GM12878 (cell line): Measurements from ENCODE around the gene TNRC18. TPM values are rescaled to one million over a fixed set of nuclear protein-coding genes. Genes with fewer than 3 reads are reported as not detected.
A peak's percentile ranks its signal among the peaks of the same experiment; 100 is the strongest.

Experiments
- ATAC-seq: fragments of 200-7000 bp; cut with Tn5 transposase; 3 replicates; pipeline ENCODE4 v1.9.1; 2020; ENCODE audit warnings: mild to moderate bottlenecking, moderate library complexity
- BruUV-seq: library from RNA; stranded (reverse); fragments of 400-500 nt; replicated peaks from 2 replicates; lab custom pipeline; 2021; lab: Mats Ljungman, UMichigan
- CTCF ChIA-PET: fragments of 300-600 bp; sonication (Branson Sonifier 250); formaldehyde crosslinking; extraction: SDS; loops from one replicate; lab custom pipeline; 2021; ENCODE audit warnings: inconsistent platforms; lab: Yijun Ruan, JAX
- POLR2A ChIA-PET: fragments of 350-600 bp; formaldehyde crosslinking; extraction: SDS; loops from one replicate; lab custom pipeline; 2021; ENCODE audit warnings: inconsistent platforms; lab: Charles Lee
- RAD21 ChIA-PET: fragments of 300-600 bp; sonication (Branson Sonifier 250); formaldehyde crosslinking; loops from one replicate; lab custom pipeline; 2023; ENCODE audit warnings: antibody characterized with exemption; ENCODE audit not compliant: unreplicated experiment; lab: Charles Lee
- SMC1A ChIA-PET: fragments of 300-600 bp; sonication (Branson Sonifier 250); formaldehyde crosslinking; loops from one replicate; lab custom pipeline; 2023; ENCODE audit not compliant: unreplicated experiment, uncharacterized antibody; lab: Charles Lee
- DNase-seq: peaks from one replicate; pipeline ENCODE4 v3.0.0-alpha.2; 2011; ENCODE audit warnings: low read depth, low spot score
- FAIRE-seq: peaks from 3 replicates; lab custom pipeline; 2011; peaks lifted over from hg19 to GRCh38; lab: Jason Lieb, UNC
- H2AFZ ChIP-seq: 2 replicates; pipeline ENCODE4 v1.6.0; 2011; ENCODE audit warnings: low read depth, low read length, control low read depth; ENCODE audit not compliant: control insufficient read depth
- H3K27ac ChIP-seq: 2 replicates; pipeline ENCODE4 v1.5.1; 2011; ENCODE audit warnings: control low read depth; ENCODE audit not compliant: control insufficient read depth, insufficient read depth
- H3K27me3 ChIP-seq, 2 experiments: replicated peaks in 1 of 2; 2 replicates each; pipeline versions ENCODE4 v1.6.0 to v1.6.1; 2011; ENCODE audit warnings: low read length in 1 of 2; ENCODE audit not compliant: control insufficient read depth in 2 of 2, insufficient read depth in 2 of 2
- H3K36me3 ChIP-seq, 2 experiments: 2 replicates each; pipeline ENCODE4 v1.5.1; 2011; ENCODE audit warnings: low read length in 1 of 2; ENCODE audit not compliant: control insufficient read depth in 2 of 2, insufficient read depth in 2 of 2
- H3K4me1 ChIP-seq: 2 replicates; pipeline ENCODE4 v1.6.1; 2011; ENCODE audit warnings: mild to moderate bottlenecking, low read length, moderate library complexity, mixed read lengths; ENCODE audit not compliant: control insufficient read depth, insufficient read depth
- H3K4me2 ChIP-seq: 2 replicates; pipeline ENCODE4 v1.6.0; 2011; ENCODE audit warnings: control low read depth; ENCODE audit not compliant: control insufficient read depth, insufficient read depth
- H3K4me3 ChIP-seq: fragments of 200-600 bp; sonication (generic); 2 replicates; pipeline ENCODE4 v1.5.1; 2016
- H3K79me2 ChIP-seq: 2 replicates; pipeline ENCODE4 v1.6.0; 2011; ENCODE audit warnings: low read length; ENCODE audit not compliant: control insufficient read depth, insufficient read depth
- H3K9ac ChIP-seq: 2 replicates; pipeline ENCODE4 v1.8.0; 2011; ENCODE audit warnings: low read length, control low read depth, mixed read lengths; ENCODE audit not compliant: control insufficient read depth, insufficient read depth
- H3K9me3 ChIP-seq: replicated peaks from 3 replicates; pipeline ENCODE4 v1.5.1; 2011; ENCODE audit warnings: mild to moderate bottlenecking, low read length; ENCODE audit not compliant: control insufficient read depth, insufficient read depth
- H4K20me1 ChIP-seq: 2 replicates; pipeline ENCODE4 v1.6.0; 2011; ENCODE audit not compliant: control insufficient read depth, insufficient read depth
- ATF3 ChIP-seq: IDR thresholded peaks from 2 replicates; pipeline ENCODE4 v1.6.1; 2011; ENCODE audit warnings: low read depth, mild to moderate bottlenecking, low read length, moderate library complexity, borderline replicate concordance; ENCODE audit errors: extremely low read depth
- BHLHE40 ChIP-seq, 2 experiments: fragments of 450-650 bp in 1 of 2; IDR thresholded peaks; 2 replicates each; pipeline ENCODE4 v1.6.1; 2011 to 2017; ENCODE audit warnings: low read depth in 2 of 2, borderline replicate concordance in 1 of 2, improper control_type of control experiment in 1 of 2, low read length in 1 of 2, mild to moderate bottlenecking in 1 of 2
- CBFB ChIP-seq: IDR thresholded peaks from 2 replicates; pipeline ENCODE4 v1.6.1; 2016; ENCODE audit warnings: antibody characterized with exemption, low read depth
- CHD2 ChIP-seq: IDR thresholded peaks from 2 replicates; pipeline ENCODE4 v1.6.1; 2011; ENCODE audit warnings: low read depth, low read length, improper control_type of control experiment, borderline replicate concordance
- CREB1 ChIP-seq: IDR thresholded peaks from 2 replicates; pipeline ENCODE4 v1.6.1; 2012; ENCODE audit warnings: low read depth, mild to moderate bottlenecking, inconsistent platforms
- CREM ChIP-seq: IDR thresholded peaks from 2 replicates; pipeline ENCODE4 v1.6.1; 2014; ENCODE audit warnings: antibody characterized with exemption, low read depth
- DPF2 ChIP-seq: fragments of 450-650 bp; IDR thresholded peaks from 2 replicates; pipeline ENCODE4 v1.6.1; 2017; ENCODE audit warnings: mild to moderate bottlenecking
- E2F8 ChIP-seq: fragments of 450-650 bp; IDR thresholded peaks from 2 replicates; pipeline ENCODE4 v1.6.1; 2018; ENCODE audit warnings: mild to moderate bottlenecking, low read depth, moderate library complexity; ENCODE audit not compliant: partially characterized antibody
- HDGF ChIP-seq: fragments of 450-650 bp; IDR thresholded peaks from 2 replicates; pipeline ENCODE4 v1.6.1; 2016; ENCODE audit warnings: antibody characterized with exemption
- NBN ChIP-seq: fragments of 450-650 bp; IDR thresholded peaks from 2 replicates; pipeline ENCODE4 v1.6.1; 2016
- RBBP5 ChIP-seq: fragments of 200-600 bp; sonication (generic); conservative IDR thresholded peaks from 2 replicates; pipeline ENCODE4 v1.6.1; 2016
- SPI1 ChIP-seq: IDR thresholded peaks from 2 replicates; pipeline ENCODE4 v1.6.1; 2011; ENCODE audit warnings: low read depth, mild to moderate bottlenecking, low read length, moderate library complexity, borderline replicate concordance; ENCODE audit not compliant: insufficient read depth
- TCF12 ChIP-seq: IDR thresholded peaks from 2 replicates; pipeline ENCODE4 v1.6.1; 2011; ENCODE audit warnings: low read depth, mild to moderate bottlenecking, low read length
- YY1 ChIP-seq: IDR thresholded peaks from 2 replicates; pipeline ENCODE4 v1.6.1; 2011; ENCODE audit warnings: low read depth, mild to moderate bottlenecking, low read length
- ZNF687 ChIP-seq: fragments of 450-650 bp; IDR thresholded peaks from 2 replicates; pipeline ENCODE4 v1.6.1; 2017; ENCODE audit warnings: mild to moderate bottlenecking, moderate library complexity
- ZSCAN29 ChIP-seq: fragments of 450-650 bp; IDR thresholded peaks from 2 replicates; pipeline ENCODE4 v1.6.1; 2017; ENCODE audit warnings: mild to moderate bottlenecking, moderate library complexity
- WGBS: methylation state at CpG from one replicate; pipeline ENCODE4 v1.1.6; 2016; ENCODE audit warnings: low lambda C conversion rate; ENCODE audit not compliant: insufficient replicate concordance, insufficient coverage; ENCODE audit errors: missing lambda C conversion rate; 5-methylcytosine and 5-hydroxymethylcytosine counted together
- in situ Hi-C: fragments of 300-500 bp; cut with MboI; formaldehyde crosslinking; loops from 9 replicates; pipeline ENCODE4 v1.14.3; 2018; ENCODE audit warnings: mixed read lengths
- intact Hi-C: fragments of 100-400 bp; cut with micrococcal nuclease; formaldehyde crosslinking; loops from one replicate; pipeline ENCODE4 v1.14.2; 2022; ENCODE audit not compliant: unreplicated experiment
- polyA plus RNA-seq, 11 experiments: library from polyadenylated mRNA; depleted of rRNA in 4 of 11; unstranded in 6 of 11; stranded (reverse) in 5 of 11; fragments of >200 nt; fragmentation: Nextera tagmentation in 4 of 11; fragmentation: Illumina TruSeq in 1 of 11; extraction: Ambion mirVana in 4 of 11; extraction: Trizol in 1 of 11; gene quantifications; 1 replicate in 1 of 11; 2 replicates in 10 of 11; pipeline versions ENCODE4 v1.2.1 to v1.2.3, GENCODE V29; 2011 to 2016; ENCODE audit warnings: inconsistent platforms in 2 of 11, missing spikeins in 2 of 11, low read depth in 1 of 11
- total RNA-seq, 4 experiments: library from RNA; depleted of rRNA in 3 of 4; stranded (reverse); fragments of >200 nt in 3 of 4; fragmentation: Illumina TruSeq in 1 of 4; extraction: Trizol in 1 of 4; gene quantifications; 2 replicates each; pipeline versions ENCODE4 v1.2.1 to v1.2.3, GENCODE V29; 2013 to 2021

Gene TNRC18
- total and polyA plus RNA-seq, 10 of the 15 experiments (the other 5 are each of a cell fraction or from before 2014, with no cell fraction given) = 0.02 to 31.7 (median 5.4) TPM

DNA sequence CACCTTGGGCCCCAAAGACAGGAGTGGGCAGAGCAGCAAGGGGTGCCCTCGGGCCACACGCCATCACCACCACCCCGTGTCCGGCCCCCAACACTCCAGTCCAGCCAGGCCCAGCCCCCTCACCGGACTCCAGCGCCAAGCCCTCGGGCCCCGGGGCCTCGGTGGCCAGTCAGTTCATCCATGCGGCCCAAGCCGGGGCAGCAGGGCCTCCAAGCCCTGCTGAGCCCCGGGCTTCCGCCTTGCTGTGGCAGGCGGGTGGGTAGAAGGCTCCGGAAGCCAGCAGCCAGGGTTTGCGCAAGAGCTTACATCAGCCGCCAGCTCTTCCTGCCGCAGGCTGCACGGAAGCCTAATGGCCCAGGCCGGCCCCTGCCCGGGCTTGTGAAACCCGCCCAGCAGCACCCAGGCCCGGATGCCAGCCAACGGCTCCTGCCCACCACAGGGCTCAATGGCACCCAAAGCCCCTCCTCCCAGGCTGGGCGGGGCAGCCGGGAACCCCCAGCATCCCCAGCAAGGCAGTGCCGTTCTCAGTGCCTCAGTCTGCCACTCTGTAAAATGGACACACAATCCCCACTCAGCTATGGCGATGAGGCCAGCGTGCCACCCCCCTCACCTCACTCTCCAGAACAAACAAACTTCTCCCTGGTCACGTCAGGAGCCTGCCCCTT lies 26.5 kb downstream of the TNRC18 start:
- CTCF ChIA-PET = interaction anchor here (0.6 to 2.8 kb wide), 29 partner anchors 9 to 423 kb away, joined by 3 to 80 read pairs (median 4); no protein-coding TSS in a partner anchor
- no peaks in the 10 kb centered on the region for H3K27me3 ChIP-seq
- peak overlapping the region; percentile 86 for H2AFZ ChIP-seq
- ATAC-seq = peak; percentile 96
- H3K9me3 ChIP-seq = no peaks in the 10 kb centered on the region
- in situ Hi-C loops (no loop called here), intact Hi-C loops (no loop called here)
- BruUV-seq = no TSS peak
- H3K4me2 ChIP-seq = peak overlapping the region; percentile 85
- H4K20me1 ChIP-seq = no peaks in the 10 kb centered on the region
- DNase-seq = peak; percentile 77
- H3K9ac ChIP-seq = peak overlapping the region; percentile 86
- SMC1A ChIA-PET = interaction anchor here (0.8 to 3.1 kb wide), 19 partner anchors 12 to 190 kb away, joined by 3 to 41 read pairs (median 5); no protein-coding TSS in a partner anchor
- peak overlapping the region; percentile 96 for H3K4me3 ChIP-seq
- RAD21 ChIA-PET = interaction anchor here (0.7 to 3.1 kb wide), 17 partner anchors 12 to 166 kb away, joined by 3 to 84 read pairs (median 4); no protein-coding TSS in a partner anchor
- no peak for FAIRE-seq
- H3K27ac ChIP-seq = peak overlapping the region; percentile 88
- H3K79me2 ChIP-seq = peaks cover 16% of the 10 kb centered on the region
- under 1% methylated on average over 29 of the region's 30 CpGs for WGBS
- POLR2A ChIA-PET = interaction anchor here (0.6 to 2.7 kb wide), 13 partner anchors 11 to 271 kb away, joined by 3 to 19 read pairs (median 6); partner anchors contain the start of gene TNRC18
- H3K4me1 ChIP-seq = peaks cover 5% of the 10 kb centered on the region; the same call in 1 of the 2 replicates
- H3K36me3 ChIP-seq = peaks cover 4 to 6% of the 10 kb centered on the region in 2 experiments; a peak in 3 of 4 replicates
- TF ChIP-seq DPF2 (peak; percentile 85), E2F8 (no peak), ZNF687 (peak; percentile 92), YY1 (peak; percentile 79), CREM (peak; percentile 29; the same call in 1 of the 2 replicates), SPI1 (peak; percentile 11; the same call in 1 of the 2 replicates), CBFB (0 out of 2 replicates have a peak, but pooled peaks have one; percentile 46), ZSCAN29 (peak; percentile 56; the same call in 1 of the 2 replicates), RBBP5 (no peak), CHD2 (no peak), TCF12 (peak; percentile 47; the same call in 1 of the 2 replicates), CREB1 (0 out of 2 replicates have a peak, but pooled peaks have one; percentile 38), ATF3 (no peak), NBN (peak; percentile 75; the same call in 1 of the 2 replicates), HDGF (0 out of 2 replicates have a peak, but pooled peaks have one; percentile 46), BHLHE40 (IDR thresholded peaks at IDR 0.05; ENCODE audit: borderline replicate concordance in 1 of 2, low read depth in 2 of 2, low read length in 1 of 2) (peak in 1 of 2 experiments; percentile 70; a peak in 2 of 4 replicates)
